D721Med (cell line): Measurements from ENCODE around the gene C11orf71.

Source experiments
- DNase-seq: peaks from one replicate; pipeline ENCODE4 v3.0.0; 2011; ENCODE audit warnings: low spot score; ENCODE audit not compliant: insufficient read length
- FAIRE-seq: peaks from 2 replicates; lab custom pipeline; 2011; peaks lifted over from hg19 to GRCh38; lab: Jason Lieb, UNC
- TF ChIP-seq, protein P1 (sequence below): IDR thresholded peaks from 2 replicates; pipeline ENCODE4 v1.5.1; 2012; ENCODE audit warnings: mild to moderate bottlenecking, control low read depth; ENCODE audit not compliant: insufficient read depth; ENCODE audit errors: missing control alignments

C11orf71 gene

DNA sequence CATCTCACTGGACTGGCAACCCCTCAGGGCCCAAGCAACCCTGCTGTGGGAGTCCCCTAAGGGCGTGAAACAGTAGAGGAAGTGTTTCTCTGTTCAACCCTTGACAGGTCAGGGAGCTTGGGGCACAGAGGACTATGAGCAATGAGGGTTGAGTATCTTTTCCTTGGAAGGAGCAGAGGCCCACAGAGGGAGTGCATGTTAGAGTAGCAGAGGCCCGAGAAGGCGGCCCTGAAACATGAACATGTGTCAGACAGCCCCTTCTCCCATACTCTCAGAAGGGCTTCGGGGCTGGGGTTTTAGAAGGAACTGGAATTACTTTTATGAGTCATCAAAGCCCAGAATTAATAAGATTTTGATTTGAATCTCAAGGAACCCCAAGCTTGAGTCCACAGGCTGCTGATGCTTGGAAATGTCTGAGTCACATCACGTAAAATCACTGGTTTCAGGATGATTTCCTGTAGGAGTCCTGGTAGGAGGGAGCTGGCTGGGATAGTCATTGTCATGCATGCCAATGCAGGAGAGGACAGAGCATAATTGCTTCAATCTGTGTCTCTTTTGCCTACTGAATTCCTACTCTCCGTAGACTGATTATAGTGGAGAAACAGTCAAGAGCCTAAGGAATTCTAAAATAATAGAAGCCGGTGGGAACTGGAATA lies 22.6 kb downstream of the C11orf71 start:
- no peak for DNase-seq

DNA sequence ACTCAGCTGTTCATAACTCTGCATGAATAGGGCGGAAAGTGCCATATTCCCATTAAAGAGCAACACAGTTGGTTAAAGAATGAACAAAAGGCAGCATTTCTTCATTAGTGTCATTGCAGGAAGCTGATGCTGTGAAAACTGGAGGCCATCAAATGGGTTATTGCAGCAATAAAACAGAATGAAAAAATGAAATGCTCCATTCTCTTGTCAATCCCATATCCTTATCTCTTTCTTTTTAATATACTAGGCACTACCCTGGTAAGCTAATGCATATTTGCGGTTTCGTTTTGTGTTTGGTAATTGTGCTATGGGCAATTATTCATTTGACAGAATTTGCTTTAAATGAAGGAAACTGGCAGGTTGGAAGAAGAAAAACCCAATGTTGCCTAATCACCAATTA lies 25.3 kb downstream of the C11orf71 start:
- FAIRE-seq = no peak

More for the DNA sequence above, 22.6 kb downstream of the C11orf71 start:
- TF ChIP-seq, protein P1, sequence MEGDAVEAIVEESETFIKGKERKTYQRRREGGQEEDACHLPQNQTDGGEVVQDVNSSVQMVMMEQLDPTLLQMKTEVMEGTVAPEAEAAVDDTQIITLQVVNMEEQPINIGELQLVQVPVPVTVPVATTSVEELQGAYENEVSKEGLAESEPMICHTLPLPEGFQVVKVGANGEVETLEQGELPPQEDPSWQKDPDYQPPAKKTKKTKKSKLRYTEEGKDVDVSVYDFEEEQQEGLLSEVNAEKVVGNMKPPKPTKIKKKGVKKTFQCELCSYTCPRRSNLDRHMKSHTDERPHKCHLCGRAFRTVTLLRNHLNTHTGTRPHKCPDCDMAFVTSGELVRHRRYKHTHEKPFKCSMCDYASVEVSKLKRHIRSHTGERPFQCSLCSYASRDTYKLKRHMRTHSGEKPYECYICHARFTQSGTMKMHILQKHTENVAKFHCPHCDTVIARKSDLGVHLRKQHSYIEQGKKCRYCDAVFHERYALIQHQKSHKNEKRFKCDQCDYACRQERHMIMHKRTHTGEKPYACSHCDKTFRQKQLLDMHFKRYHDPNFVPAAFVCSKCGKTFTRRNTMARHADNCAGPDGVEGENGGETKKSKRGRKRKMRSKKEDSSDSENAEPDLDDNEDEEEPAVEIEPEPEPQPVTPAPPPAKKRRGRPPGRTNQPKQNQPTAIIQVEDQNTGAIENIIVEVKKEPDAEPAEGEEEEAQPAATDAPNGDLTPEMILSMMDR = no peak
- FAIRE-seq = no peak

DNA sequence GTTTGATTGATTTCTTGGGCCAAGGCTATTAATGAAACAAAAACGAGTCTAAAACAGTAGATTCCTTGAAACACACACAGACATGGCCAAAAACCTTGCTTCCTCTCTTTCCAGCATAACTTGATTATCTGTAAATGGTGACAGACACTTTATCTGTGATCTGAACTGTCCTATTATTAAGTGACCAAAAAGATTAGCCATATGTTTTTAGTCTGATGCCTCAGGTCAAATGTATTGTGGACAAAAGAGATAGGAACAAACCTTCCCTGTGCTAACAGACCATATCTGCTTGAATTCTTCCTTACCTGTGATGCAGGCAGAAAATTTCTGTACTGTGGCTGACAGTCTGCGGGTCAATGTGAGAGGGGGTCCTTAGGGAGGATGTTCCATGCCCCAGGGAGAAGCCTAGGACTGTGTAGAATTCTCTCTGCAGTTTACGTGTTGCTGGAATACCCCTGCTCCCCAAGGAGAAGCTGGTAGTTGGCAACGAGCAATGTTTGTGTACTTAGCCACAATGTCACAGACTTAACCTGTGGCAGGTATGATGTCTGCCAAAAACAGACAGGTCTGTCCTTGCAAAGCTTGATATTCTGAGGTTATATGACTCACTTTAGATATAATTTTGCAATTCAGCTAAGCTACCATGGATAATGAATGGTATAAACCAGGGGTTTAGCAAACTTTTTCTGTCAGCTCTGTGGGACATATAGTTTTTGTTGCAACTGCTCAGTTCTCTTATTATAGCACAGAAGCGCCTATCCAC lies 31.2 kb downstream of the C11orf71 start:
- no peak for DNase-seq
- FAIRE-seq = no peak
- TF ChIP-seq, protein P1 = no peak

More for the DNA sequence above, 25.3 kb downstream of the C11orf71 start:
- no peak for DNase-seq
- TF ChIP-seq, protein P1 = no peak

DNA sequence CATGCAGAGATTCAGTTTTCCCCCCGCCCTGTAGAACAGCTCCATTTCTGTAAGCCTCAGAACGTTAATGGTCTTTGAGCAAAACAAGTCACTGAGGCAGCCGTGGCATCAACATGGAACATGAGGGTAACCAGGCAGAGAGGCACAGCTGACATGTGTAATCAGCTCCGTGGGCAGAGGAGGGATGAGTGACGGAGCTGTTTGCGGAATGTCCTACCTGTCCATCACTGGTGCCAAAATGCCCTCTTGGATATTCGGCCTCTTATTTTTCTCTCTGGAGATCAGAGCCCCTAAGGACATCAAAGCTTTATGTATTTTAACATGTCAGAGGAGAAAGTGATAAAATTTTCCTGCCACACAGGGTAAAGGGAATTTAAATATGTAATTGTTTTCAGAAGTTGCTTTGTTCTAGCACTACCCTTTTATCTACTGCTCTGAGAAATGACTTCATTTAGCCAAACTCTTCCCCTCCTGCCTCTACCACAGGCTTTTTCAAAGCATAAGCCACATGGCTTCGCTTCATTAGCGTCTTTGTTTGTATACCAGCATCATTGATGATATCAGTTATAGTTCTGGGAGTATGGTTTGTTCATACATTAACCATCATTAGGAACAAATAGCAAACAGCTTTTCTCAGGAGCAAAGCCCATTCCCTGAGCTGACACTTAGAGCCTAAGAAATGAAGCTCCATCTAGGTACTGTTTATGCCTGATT lies 32.9 kb downstream of the C11orf71 start:
- no peak for FAIRE-seq
- TF ChIP-seq, protein P1 = no peak

DNA sequence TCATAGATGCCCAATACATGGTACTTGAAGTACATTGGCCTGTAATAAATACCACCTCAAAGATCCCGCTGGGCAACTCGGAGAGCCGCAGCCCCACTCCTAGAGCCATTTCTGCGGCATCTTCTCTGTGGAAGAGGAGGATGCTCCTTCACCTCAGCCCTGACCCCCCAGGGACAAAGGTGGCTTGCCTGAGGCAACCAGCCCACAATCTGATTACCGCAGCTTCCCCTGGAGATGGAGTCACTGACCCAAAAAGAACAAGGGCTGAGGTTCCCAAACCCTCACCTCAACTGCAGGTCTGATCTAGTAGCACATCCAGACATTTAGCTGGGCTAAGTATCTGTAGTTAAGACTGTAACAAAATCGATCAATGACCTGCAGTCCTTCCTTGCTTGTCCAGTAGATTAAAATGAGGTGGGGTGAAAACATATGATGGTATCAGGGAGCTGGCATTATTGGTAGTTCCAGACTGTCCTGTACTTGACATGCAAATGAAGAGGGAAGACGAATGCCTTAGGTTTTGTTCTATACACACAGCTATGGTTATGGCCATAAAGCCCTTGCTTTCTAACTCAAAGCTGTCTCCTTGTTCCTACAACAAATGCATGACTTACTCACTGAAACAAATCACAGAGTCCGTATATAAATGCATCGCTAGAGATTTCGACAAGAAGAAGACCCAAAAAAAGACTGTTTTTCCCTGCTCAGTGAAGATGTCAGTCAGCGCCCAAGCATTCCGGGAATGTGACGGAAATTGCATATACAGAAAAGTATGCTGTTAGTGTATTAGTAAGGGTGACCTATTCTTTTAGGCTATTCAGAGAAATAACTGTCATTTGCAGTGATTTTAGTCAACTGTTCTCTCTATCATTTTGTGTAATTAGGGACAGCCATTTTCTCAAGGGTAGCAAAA lies 33.7 kb downstream of the C11orf71 start:
- TF ChIP-seq, protein P1 = no peak
- DNase-seq (no peak), FAIRE-seq (no peak)

More for the DNA sequence above, 32.9 kb downstream of the C11orf71 start:
- DNase-seq = no peak

DNA sequence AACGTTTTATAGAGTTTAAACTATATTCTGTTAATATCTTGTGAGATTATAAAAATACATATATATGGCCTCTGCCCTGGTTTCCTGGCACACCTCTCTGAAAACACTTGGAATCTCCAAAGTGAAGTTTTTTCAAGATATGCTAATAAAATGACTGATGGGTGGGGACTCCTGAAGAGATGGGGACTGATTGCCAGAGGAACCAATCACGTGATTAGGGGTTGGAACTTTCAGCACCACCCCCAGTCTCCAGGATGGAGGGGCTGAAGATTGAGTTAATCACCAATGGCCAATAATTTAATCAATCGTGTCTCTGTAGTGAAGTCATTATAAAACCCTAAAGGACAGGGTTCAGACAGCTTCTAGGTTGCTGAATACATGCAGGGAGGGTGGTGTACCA lies 37.4 kb downstream of the C11orf71 start:
- DNase-seq = no peak
- TF ChIP-seq, protein P1 = no peak
- no peak for FAIRE-seq
